HG02623 (cell line): Measurements from ENCODE around the gene GALNT9.
"Not testable (repeated sequence)": the region's sequence is repeated elsewhere in the genome, so short reads cannot be mapped to it uniquely, and the experiment has no call there.

ENCODE experiments used
- ATAC-seq: cut with Tn5 transposase; IDR thresholded peaks from one replicate; pipeline ENCODE4 v1.9.1; 2021; ENCODE audit warnings: moderate library complexity; ENCODE audit not compliant: unreplicated experiment

Gene GALNT9

GRCh38 chr12:132267873-132268272, 61.5 kb downstream of the GALNT9 start:
- no peak for ATAC-seq

- no peak for ATAC-seq
Observed at GRCh38 chr12:132266802-132267201, 62.6 kb downstream of the GALNT9 start.

- no peak for ATAC-seq
Observed at GRCh38 chr12:132266370-132266769, 63.0 kb downstream of the GALNT9 start.

GRCh38 chr12:132265822-132266221, 63.6 kb downstream of the GALNT9 start:
- ATAC-seq: not testable (repeated sequence)

GRCh38 chr12:132265056-132265800, 64.2 kb downstream of the GALNT9 start:
- ATAC-seq: no peak

- ATAC-seq: no peak
Observed at GRCh38 chr12:132264086-132265010, 65.0 kb downstream of the GALNT9 start.

- ATAC-seq: no peak
Observed at GRCh38 chr12:132263451-132264049, 65.8 kb downstream of the GALNT9 start.

GRCh38 chr12:132263061-132263360, 66.4 kb downstream of the GALNT9 start:
- no peak for ATAC-seq

GRCh38 chr12:132262256-132263060, 66.9 kb downstream of the GALNT9 start:
- no peak for ATAC-seq

GRCh38 chr12:132261328-132262138, 67.9 kb downstream of the GALNT9 start:
- no peak for ATAC-seq

GRCh38 chr12:132260721-132261120, 68.7 kb downstream of the GALNT9 start:
- no peak for ATAC-seq

- no peak for ATAC-seq
Observed at GRCh38 chr12:132259872-132260695, 69.3 kb downstream of the GALNT9 start.

GRCh38 chr12:132259364-132259871, 70.0 kb downstream of the GALNT9 start:
- no peak for ATAC-seq

- ATAC-seq: no peak
Observed at GRCh38 chr12:132258543-132258942, 70.8 kb downstream of the GALNT9 start.

- ATAC-seq: no peak
Observed at GRCh38 chr12:132257955-132258490, 71.4 kb downstream of the GALNT9 start.

- ATAC-seq: no peak
Observed at GRCh38 chr12:132257206-132257954, 72.0 kb downstream of the GALNT9 start.

GRCh38 chr12:132256646-132257045, 72.7 kb downstream of the GALNT9 start:
- ATAC-seq: no peak

GRCh38 chr12:132255642-132256041, 73.7 kb downstream of the GALNT9 start:
- ATAC-seq: no peak
